SK-N-MC (cell line): Measurements from ENCODE around the gene TPP1.

Source experiments
- EZH2 ChIP-seq: fragments of 200-600 bp; sonication (generic); IDR thresholded peaks from one replicate; pipeline ENCODE4 v1.6.1; 2017; ENCODE audit warnings: antibody characterized with exemption
- FOXP2 ChIP-seq: optimal IDR thresholded peaks from 2 replicates; pipeline ENCODE3; 2011; ENCODE audit warnings: mild to moderate bottlenecking, moderate library complexity; ENCODE audit not compliant: insufficient read depth; ENCODE audit errors: extremely low read length, control extremely low read depth
- POLR2AphosphoS5 ChIP-seq: IDR thresholded peaks from 2 replicates; pipeline ENCODE4 v1.6.1; 2012; ENCODE audit warnings: mild to moderate bottlenecking, low read depth, low read length, borderline replicate concordance

DNA sequence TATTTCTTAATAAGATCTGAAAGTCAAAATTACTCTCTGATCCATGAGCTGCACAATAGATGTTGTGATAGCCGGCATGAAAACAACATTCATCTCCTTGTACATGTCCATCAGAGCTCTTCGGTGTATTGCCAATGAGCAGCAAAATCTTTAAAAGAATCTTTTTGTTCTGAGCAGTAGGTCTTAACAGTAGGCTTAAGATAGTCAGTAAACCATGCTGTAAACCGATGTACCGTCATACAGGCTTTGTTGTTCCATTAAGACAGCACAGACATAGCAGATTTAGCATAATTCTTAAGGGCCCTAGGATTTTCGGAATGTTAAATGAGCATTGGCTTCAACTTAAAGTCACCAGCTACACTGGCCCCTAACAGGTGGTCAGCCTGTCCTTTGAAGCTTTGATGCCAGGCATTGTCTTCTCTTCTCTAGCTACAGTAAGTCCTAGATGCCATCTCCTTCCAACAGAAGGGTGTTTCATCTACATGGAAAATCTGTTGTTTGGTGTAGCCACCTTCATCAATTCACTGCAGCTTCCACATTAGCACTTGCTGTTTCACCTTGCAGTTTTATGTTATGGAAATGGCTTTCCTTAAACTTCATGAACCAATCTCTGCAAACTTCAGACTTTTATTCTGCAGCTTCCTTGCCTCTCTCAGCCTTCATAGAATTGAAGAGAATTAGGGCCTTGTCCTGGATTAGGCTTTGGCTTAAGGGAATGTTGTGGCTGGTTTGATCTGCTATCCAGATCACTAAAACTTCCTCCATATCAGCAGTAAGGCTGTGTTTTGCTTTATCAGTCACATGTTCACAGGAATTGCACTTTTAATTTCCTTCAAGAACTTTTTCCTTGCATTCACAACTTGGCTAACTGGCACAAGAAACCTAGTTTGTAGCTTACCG, 44.2 kb downstream of the TPP1 start:
- TF ChIP-seq FOXP2 (no peak), POLR2AphosphoS5 (no peak), EZH2 (no peak)
